ENCODE results near the gene GTF2F1. TPM values are rescaled to one million over a fixed set of nuclear protein-coding genes. Genes with fewer than 3 reads are reported as not detected.

GTF2F1 gene
- total RNA-seq, 1 experiment from 2014 or later, result 43.8 TPM

GRCh38 chr19:6343462-6343861 is 49.5 kb downstream of the GTF2F1 start:
- BruUV-seq (replicated peaks), result no TSS peak
- Histone ChIP-seq H3F3A (ENCODE audit: insufficient read depth, low read depth) (no peaks in the 10 kb centered on the region), H3K9me2 (ENCODE audit: insufficient read depth) (no peaks in the 10 kb centered on the region), H3K4me2 (no peak overlapping the region), H3K4me1 (replicated peaks; ENCODE audit: insufficient read depth) (no peaks in the 10 kb centered on the region), H4K20me1 (ENCODE audit: insufficient read depth) (no peaks in the 10 kb centered on the region), H3K79me2 (ENCODE audit: low read depth) (no peaks in the 10 kb centered on the region), H3K27ac (no peak overlapping the region), H3K27me3 (ENCODE audit: insufficient read depth, low read depth) (no peaks in the 10 kb centered on the region), H3K9me3 (ENCODE audit: insufficient read depth, low read depth) (no peaks in the 10 kb centered on the region), H3K36me3 (ENCODE audit: low read depth) (no peaks in the 10 kb centered on the region), H2AFZ (no peak overlapping the region), H3K4me3 (no peak overlapping the region)
- CTCF ChIA-PET, result no interaction called here
- no peak for TF ChIP-seq EZH2 (IDR thresholded peaks at IDR 0.05; ENCODE audit: low read depth)
- TF ChIP-seq CTCF (conservative IDR thresholded peaks at IDR 0.05), result no peak
- intact Hi-C loops (cut with micrococcal nuclease; ENCODE audit: unreplicated experiment), result no loop called here
- no peak for DNase-seq
- POLR2A ChIA-PET (ENCODE audit: unreplicated experiment), result no interaction called here

DNA sequence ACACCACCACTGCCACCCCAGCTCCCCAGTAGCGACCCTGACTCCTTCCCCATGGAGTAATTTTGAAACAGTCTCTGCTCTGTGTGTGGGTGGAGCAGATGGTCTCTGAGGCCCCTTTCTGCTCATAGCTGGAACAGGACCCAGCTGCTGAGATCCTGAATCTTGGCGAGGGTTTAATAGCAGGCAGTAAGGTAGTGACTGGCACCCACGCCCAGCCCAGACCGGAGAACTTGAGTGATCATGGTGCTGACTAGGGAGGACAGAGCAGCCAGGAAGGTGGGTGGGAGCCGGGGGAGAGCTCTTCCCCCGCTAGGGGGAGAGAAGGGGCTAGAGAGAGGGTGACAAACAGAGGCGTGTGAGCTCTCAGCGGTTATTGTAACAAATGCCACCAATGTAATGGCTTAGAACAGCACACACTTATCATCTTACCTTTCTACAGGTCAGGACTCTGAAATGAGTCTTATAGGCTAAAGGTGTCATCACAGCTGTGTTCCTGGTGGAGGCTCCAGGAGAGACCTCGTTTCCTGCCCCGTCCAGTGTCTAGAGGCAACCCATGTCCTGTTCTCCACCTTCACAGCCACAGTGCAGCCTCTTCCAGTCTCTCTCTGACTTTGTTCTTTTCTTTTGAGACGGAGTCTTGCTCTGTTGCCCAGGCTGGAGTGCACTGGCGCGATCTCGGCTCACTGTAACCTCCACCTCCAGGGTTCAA is 52.3 kb downstream of the GTF2F1 start:
- Histone ChIP-seq H3F3A (ENCODE audit: insufficient read depth, low read depth) (no peaks in the 10 kb centered on the region), H2AFZ (no peak overlapping the region), H3K9me2 (ENCODE audit: insufficient read depth) (no peaks in the 10 kb centered on the region), H3K79me2 (ENCODE audit: low read depth) (no peaks in the 10 kb centered on the region), H3K27me3 (ENCODE audit: insufficient read depth, low read depth) (no peaks in the 10 kb centered on the region), H3K4me1 (replicated peaks; ENCODE audit: insufficient read depth) (no peaks in the 10 kb centered on the region), H4K20me1 (ENCODE audit: insufficient read depth) (no peaks in the 10 kb centered on the region), H3K27ac (no peak overlapping the region), H3K4me3 (no peak overlapping the region), H3K9me3 (ENCODE audit: insufficient read depth, low read depth) (no peaks in the 10 kb centered on the region), H3K36me3 (ENCODE audit: low read depth) (no peaks in the 10 kb centered on the region), H3K4me2 (no peak overlapping the region)
- no peak for DNase-seq
- POLR2A ChIA-PET (ENCODE audit: unreplicated experiment), result no interaction called here
- TF ChIP-seq CTCF (conservative IDR thresholded peaks at IDR 0.05) (no peak), EZH2 (IDR thresholded peaks at IDR 0.05; ENCODE audit: low read depth) (no peak)
- intact Hi-C loops (cut with micrococcal nuclease; ENCODE audit: unreplicated experiment), result no loop called here
- CTCF ChIA-PET, result no interaction called here
- no TSS peak for BruUV-seq (replicated peaks)

DNA sequence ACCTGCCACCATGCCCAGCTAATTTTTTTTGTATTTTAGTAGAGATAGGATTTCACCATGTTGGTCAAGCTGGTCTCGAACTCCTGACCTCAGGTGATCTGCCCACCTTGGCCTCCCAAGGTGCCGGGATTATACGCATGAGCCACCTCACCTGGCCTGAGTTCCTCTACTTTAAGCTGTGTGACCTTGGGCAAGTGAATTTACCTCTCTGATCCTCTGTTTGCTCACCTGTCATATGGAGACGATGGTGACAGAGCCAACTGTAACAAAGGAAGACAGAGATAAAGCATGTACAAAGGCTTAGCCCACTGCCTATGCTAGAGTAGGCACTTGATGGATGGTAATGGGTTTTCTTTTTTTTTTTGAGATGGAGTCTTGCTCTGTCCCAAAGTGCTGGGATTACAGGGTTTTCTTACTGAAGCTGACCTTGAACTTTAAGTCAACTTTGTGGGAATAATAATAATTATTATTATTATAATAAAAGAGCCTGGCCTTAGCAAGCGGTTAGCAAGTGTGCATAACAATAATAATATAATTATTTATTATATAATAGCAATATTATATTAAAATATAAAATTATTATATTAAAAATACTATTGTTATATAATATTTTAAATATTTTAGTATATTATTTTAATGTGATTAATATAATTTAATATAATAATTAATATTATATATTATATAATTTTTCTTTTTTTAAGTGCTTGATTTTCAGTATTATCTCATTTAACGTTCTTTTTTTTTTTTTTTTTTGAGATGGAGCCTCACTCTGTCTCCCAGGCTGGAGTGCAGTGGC is 58.3 kb downstream of the GTF2F1 start:
- no peak for DNase-seq
- ChIA-PET POLR2A (ENCODE audit: unreplicated experiment) (interaction anchor here (0.5 kb wide), 1 partner anchor 19 kb away, joined by 5 read pairs; no protein-coding TSS in a partner anchor), CTCF (no interaction called here)
- no peak overlapping the region for H3K4me2 ChIP-seq
- no peaks in the 10 kb centered on the region for H3F3A ChIP-seq (ENCODE audit: insufficient read depth, low read depth)
- no peaks in the 10 kb centered on the region for H4K20me1 ChIP-seq (ENCODE audit: insufficient read depth)
- no peak overlapping the region for H3K4me3 ChIP-seq
- H3K27me3 ChIP-seq (ENCODE audit: insufficient read depth, low read depth), result no peaks in the 10 kb centered on the region
- intact Hi-C loops (cut with micrococcal nuclease; ENCODE audit: unreplicated experiment), result no loop called here
- no TSS peak for BruUV-seq (replicated peaks)
- no peak overlapping the region for H3K27ac ChIP-seq
- TF ChIP-seq EZH2 (IDR thresholded peaks at IDR 0.05; ENCODE audit: low read depth) (no peak), CTCF (conservative IDR thresholded peaks at IDR 0.05) (no peak)
- H3K36me3 ChIP-seq (ENCODE audit: low read depth), result no peaks in the 10 kb centered on the region
- H3K9me3 ChIP-seq (ENCODE audit: insufficient read depth, low read depth), result no peaks in the 10 kb centered on the region
- no peak overlapping the region for H2AFZ ChIP-seq
- no peaks in the 10 kb centered on the region for H3K4me1 ChIP-seq (replicated peaks; ENCODE audit: insufficient read depth)
- no peaks in the 10 kb centered on the region for H3K9me2 ChIP-seq (ENCODE audit: insufficient read depth)
- no peaks in the 10 kb centered on the region for H3K79me2 ChIP-seq (ENCODE audit: low read depth)

Measured in PC-9 (cell line).